Activated T-helper 2 cell treated with anti-CD3 and anti-CD28 coated beads, Interferon-gamma antibody, Interleukin-2, Interleukin-4, amounts not matched to agents 10 μg/mL and 5 μg/mL and 100 μg/mL, durations not matched to agents 14 hours and 24 hours and 36 hours (primary cell): ENCODE measurements around the gene PRSS23. TPM values are rescaled to one million over a fixed set of nuclear protein-coding genes. Genes with fewer than 3 reads are reported as not detected.
"Not testable (repeated sequence)": the region's sequence is repeated elsewhere in the genome, so short reads cannot be mapped to it uniquely, and the experiment has no call there.

Experiments used
- DNase-seq: peaks from one replicate; pipeline ENCODE4 v3.0.0; 2021; ENCODE audit warnings: low spot score
- H3K27ac Mint-ChIP-seq: one replicate; pipeline ENCODE4 v1.8.0; 2021; ENCODE audit warnings: mixed read lengths
- H3K27me3 Mint-ChIP-seq: one replicate; pipeline ENCODE4 v1.8.0; 2021; ENCODE audit warnings: low read depth, mixed read lengths
- H3K36me3 Mint-ChIP-seq: one replicate; pipeline ENCODE4 v1.8.0; 2021; ENCODE audit warnings: low read depth, mixed read lengths
- H3K4me1 Mint-ChIP-seq: one replicate; pipeline ENCODE4 v1.8.0; 2021; ENCODE audit warnings: low read depth, mixed read lengths
- H3K4me3 Mint-ChIP-seq: one replicate; pipeline ENCODE4 v1.8.0; 2021; ENCODE audit warnings: low read depth, mild to moderate bottlenecking, moderate library complexity, mixed read lengths
- H3K9me3 Mint-ChIP-seq: one replicate; pipeline ENCODE4 v1.8.0; 2021; ENCODE audit warnings: mixed read lengths
- intact Hi-C: fragments of 100-400 bp; cut with micrococcal nuclease; formaldehyde crosslinking; loops from one replicate; pipeline ENCODE4 v1.15.1; 2023
- total RNA-seq: library from RNA; stranded (reverse); gene quantifications from 2 replicates; pipeline ENCODE4 v1.2.3, GENCODE V29; 2022

The PRSS23 gene, protein sequence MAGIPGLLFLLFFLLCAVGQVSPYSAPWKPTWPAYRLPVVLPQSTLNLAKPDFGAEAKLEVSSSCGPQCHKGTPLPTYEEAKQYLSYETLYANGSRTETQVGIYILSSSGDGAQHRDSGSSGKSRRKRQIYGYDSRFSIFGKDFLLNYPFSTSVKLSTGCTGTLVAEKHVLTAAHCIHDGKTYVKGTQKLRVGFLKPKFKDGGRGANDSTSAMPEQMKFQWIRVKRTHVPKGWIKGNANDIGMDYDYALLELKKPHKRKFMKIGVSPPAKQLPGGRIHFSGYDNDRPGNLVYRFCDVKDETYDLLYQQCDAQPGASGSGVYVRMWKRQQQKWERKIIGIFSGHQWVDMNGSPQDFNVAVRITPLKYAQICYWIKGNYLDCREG
- total RNA-seq = 4.5 and 5.4 TPM in 2 replicates

DNA sequence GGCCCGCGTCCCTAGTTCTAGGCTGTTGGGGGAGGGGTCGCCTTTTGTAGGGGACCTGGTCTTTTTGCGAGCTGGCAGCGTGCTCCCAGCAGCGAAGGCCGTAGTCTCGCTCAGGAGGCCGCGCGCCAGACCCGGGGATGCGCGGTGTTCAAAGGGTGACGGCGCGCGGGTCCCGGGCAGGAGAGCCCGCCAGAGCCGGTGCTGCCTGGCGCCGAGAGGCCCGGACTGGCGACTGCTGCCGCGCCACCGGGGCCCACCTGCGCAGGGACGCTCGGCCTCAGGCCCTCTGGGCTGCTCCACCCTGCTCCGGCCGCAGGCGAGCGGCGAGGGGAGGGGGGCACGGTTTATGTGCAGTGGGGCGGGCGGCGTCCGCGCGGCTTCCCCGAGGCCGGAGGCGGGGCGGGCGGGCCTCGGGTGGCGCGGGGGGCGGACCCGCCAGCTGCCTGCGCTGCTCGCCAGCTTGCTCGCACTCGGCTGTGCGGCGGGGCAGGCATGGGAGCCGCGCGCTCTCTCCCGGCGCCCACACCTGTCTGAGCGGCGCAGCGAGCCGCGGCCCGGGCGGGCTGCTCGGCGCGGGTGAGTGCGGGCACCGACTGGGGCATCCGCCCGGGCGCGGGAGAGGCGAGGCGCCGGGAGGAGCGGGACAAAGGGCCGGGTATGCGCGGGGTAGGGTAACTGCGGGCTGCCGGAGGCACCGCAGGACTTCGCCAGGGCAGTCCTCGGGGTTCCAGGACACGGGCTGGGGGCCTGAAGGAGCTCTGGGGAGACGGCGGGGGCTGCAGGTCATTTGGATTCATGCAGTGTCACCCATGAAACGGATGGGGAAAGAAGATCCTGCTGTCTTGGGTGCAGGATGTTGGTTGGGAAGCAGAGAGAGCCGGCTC, at the start of gene PRSS23:
Gene PRSS23, plus strand, starts transcription at position 467 of the 884 bp plus-strand sequence. CDS start 7,102 bp downstream, outside the sequence.
- intact Hi-C loops = loop anchor here (10.0 kb wide), 3 partner anchors 234 to 1176 kb away; partner anchors contain the start of genes DLG2, PICALM, TMEM126B and TMEM135
- no peak within 1 kb of the TSS for H3K27ac Mint-ChIP-seq
- H3K36me3 Mint-ChIP-seq = no peaks in the 10 kb centered on the region
- H3K4me3 Mint-ChIP-seq = peak within 1 kb of the TSS; percentile 75
- no peaks in the 10 kb centered on the region for H3K9me3 Mint-ChIP-seq
- peaks cover 55% of the 10 kb centered on the region for H3K27me3 Mint-ChIP-seq
- H3K4me1 Mint-ChIP-seq = peaks cover 42% of the 10 kb centered on the region
- DNase-seq = no peak

DNA sequence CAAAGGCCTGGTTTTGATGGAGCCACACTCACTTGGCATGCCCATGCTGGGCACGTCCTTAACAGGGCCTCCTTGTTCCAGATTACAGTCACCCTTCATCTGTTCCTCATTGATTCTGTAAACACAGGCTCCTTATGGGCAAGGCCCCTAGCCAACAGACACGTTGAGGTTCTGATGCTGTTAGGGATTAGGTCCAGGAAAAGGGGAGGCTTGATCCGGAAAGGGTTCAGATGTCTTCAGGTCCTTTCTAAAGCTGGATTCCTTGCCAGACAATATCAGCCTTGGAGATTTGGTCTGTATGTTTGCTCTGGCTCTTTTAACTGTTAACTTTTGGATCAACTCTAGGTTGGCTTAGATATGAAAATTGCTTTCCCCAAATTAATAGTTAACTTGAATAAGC, 46.9 kb upstream of the PRSS23 start:
- H3K27me3 Mint-ChIP-seq = peaks cover 6% of the 10 kb centered on the region
- intact Hi-C loops = no loop called here
- H3K4me3 Mint-ChIP-seq = no peak overlapping the region
- no peaks in the 10 kb centered on the region for H3K9me3 Mint-ChIP-seq
- no peaks in the 10 kb centered on the region for H3K4me1 Mint-ChIP-seq
- DNase-seq = no peak
- H3K36me3 Mint-ChIP-seq = no peaks in the 10 kb centered on the region
- no peak overlapping the region for H3K27ac Mint-ChIP-seq

DNA sequence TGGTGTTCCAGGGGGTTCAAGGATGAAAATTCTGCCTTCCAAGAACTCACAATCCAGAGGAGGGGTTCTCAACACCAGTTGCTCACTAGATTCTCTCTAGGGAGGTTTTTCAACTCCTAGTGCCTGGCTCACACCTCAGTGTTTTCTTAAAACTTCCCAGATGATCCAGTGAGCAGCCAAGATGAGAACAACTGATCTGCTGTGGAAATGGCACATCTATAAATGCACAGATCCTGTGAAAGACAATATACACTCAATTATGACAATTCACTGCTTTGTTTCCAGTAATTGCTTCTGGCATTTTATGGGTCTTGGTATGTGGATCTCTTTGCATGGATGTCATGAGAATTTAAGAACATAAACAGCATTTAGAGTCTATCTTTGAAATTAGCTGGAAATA, 45.2 kb upstream of the PRSS23 start:
- Mint-ChIP-seq H3K36me3 (no peaks in the 10 kb centered on the region), H3K27me3 (peaks cover 5% of the 10 kb centered on the region)

DNA sequence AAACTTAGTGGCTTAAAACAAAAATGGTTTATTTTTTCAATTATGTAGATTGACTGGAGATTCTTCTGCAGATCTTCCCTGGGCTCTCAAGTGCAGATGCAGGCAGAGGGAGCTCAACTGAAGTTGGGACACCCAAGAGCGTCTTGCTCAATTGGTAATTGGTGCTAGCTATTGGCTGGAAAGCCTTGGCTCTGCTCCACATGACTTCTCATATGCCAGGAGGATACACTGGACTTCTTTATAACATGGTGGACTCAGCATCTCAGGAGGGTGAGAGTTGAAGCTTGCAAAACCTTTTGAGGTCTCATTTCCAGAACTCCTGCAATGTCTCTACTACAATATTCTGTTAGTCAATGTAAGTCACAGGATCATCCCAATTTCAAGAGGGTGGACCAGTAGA, 42.2 kb upstream of the PRSS23 start:
- Mint-ChIP-seq H3K9me3 (no peaks in the 10 kb centered on the region), H3K4me3 (no peak overlapping the region)
- intact Hi-C loops = no loop called here

More for the DNA sequence above, 45.2 kb upstream of the PRSS23 start:
- intact Hi-C loops = no loop called here
- DNase-seq = no peak
- H3K27ac Mint-ChIP-seq = no peak overlapping the region
- no peaks in the 10 kb centered on the region for H3K9me3 Mint-ChIP-seq
- no peak overlapping the region for H3K4me3 Mint-ChIP-seq
- H3K4me1 Mint-ChIP-seq = no peaks in the 10 kb centered on the region

DNA sequence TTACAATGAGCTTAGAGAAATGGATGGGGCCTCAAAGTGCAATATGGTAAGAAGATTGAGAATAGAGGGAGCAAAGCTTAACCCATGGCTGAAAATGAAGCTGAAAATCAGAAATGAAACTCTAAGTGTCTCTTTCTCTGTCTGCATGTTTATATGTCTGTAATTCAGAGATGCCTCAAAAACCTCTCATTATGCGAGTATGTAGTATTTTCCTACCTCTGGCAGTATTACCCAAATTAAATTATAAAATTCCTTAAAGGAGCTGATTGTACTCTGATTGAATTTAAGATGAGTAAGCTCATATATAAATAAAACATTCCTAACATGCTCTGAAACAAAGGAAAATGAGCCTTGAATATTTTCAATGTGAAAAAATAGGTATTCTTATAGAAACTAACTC, 39.8 kb upstream of the PRSS23 start:
- Mint-ChIP-seq H3K27me3 (peaks cover 5% of the 10 kb centered on the region), H3K27ac (no peak overlapping the region), H3K4me1 (peaks cover 3% of the 10 kb centered on the region), H3K36me3 (no peaks in the 10 kb centered on the region), H3K4me3 (no peak overlapping the region), H3K9me3 (no peaks in the 10 kb centered on the region)
- intact Hi-C loops = no loop called here
- DNase-seq = no peak

More for the DNA sequence above, 42.2 kb upstream of the PRSS23 start:
- Mint-ChIP-seq H3K27ac (no peak overlapping the region), H3K27me3 (no peaks in the 10 kb centered on the region), H3K36me3 (no peaks in the 10 kb centered on the region), H3K4me1 (peaks cover 3% of the 10 kb centered on the region)
- no peak for DNase-seq

DNA sequence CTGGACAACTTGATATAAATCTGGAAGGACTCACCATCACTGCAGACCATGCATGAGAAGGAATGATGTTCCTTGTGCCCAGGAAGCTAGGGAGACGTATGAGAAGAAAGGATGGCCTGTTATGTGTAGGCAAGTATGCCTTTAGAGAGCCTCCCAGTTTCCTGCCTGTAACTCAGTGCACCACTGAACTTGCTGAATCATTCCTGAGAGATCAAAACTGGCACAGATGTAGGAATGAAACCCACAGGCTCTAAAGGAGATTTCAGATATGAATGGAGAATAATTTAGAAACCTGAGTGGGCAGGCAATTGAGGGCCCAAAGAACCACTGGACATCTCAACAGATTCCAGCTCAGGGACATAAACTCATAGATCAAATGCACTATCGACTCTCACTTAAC, 38.4 kb upstream of the PRSS23 start:
- no peak for DNase-seq
- intact Hi-C loops = no loop called here
- no peak overlapping the region for H3K4me3 Mint-ChIP-seq
- no peaks in the 10 kb centered on the region for H3K36me3 Mint-ChIP-seq
- no peaks in the 10 kb centered on the region for H3K9me3 Mint-ChIP-seq
- H3K4me1 Mint-ChIP-seq = peaks cover 3% of the 10 kb centered on the region
- peaks cover 12% of the 10 kb centered on the region for H3K27me3 Mint-ChIP-seq
- H3K27ac Mint-ChIP-seq = no peak overlapping the region

DNA sequence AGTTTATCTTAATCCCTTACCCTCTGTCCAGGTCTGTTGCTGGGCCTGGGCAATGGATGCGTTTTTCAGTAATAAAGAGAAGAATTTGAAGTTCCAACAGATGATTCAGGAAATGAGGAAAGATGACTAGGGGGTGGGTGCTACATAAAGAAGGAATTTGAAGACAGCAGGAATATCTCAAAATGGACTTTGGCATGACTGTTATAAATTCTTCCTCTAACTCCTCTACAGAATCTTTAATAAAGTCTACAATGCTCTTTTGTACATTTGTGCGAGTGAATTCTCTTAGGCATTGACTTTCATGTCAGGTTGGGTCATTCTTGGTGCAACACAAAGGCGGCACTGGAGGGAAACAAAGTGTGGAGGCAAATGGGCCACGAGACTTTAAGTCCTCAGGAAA, 35.1 kb upstream of the PRSS23 start:
- no peak overlapping the region for H3K4me3 Mint-ChIP-seq
- peaks cover 14% of the 10 kb centered on the region for H3K27me3 Mint-ChIP-seq
- intact Hi-C loops = no loop called here
- H3K27ac Mint-ChIP-seq = no peak overlapping the region
- H3K36me3 Mint-ChIP-seq = no peaks in the 10 kb centered on the region
- no peaks in the 10 kb centered on the region for H3K9me3 Mint-ChIP-seq
- peaks cover 3% of the 10 kb centered on the region for H3K4me1 Mint-ChIP-seq
- no peak for DNase-seq

DNA sequence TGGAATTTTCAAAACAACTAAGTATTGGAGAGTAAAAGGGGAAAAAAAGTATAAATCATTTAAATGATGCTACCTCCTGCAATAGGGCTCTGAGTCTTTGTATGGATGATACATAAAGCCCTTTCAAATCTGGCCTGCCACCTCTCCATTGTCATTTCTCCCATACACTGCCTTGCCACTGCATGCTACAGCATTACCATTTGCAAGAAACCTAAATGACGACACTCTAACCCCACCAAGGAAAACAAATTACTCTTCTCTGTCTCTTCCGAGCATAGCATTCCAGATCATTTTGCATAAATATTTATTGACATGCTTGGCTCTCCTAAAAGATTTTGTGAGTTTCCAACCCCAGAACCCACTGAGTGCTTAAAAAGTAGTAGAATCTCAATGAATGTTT, 34.5 kb upstream of the PRSS23 start:
- H3K27me3 Mint-ChIP-seq = peaks cover 14% of the 10 kb centered on the region
- no peak overlapping the region for H3K4me3 Mint-ChIP-seq
- peaks cover 3% of the 10 kb centered on the region for H3K4me1 Mint-ChIP-seq
- DNase-seq = no peak
- intact Hi-C loops = no loop called here
- no peaks in the 10 kb centered on the region for H3K9me3 Mint-ChIP-seq
- H3K36me3 Mint-ChIP-seq = no peaks in the 10 kb centered on the region
- H3K27ac Mint-ChIP-seq = no peak overlapping the region

DNA sequence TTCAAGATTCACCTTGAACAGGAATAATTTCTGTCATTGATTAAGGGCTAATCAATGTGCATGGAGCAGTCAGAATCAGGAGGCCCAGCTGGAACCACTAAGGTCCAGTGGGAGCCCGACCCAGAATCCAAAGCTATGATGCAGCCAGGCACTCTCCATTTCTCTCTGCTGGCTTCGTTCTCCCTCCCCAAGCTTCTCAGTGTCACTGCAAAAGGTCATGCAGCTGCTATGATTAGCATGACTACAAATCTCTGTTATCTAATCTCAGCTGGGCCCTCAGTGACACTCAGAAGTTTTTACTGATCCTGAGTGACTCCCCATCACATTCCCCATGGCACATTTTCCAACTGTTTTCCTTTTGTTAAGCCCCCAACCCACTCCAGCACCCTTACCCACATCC, 31.1 kb upstream of the PRSS23 start:
- Mint-ChIP-seq H3K4me3 (no peak overlapping the region), H3K36me3 (no peaks in the 10 kb centered on the region), H3K9me3 (no peaks in the 10 kb centered on the region), H3K27ac (no peak overlapping the region), H3K4me1 (no peaks in the 10 kb centered on the region), H3K27me3 (peaks cover 14% of the 10 kb centered on the region)
- intact Hi-C loops = no loop called here
- DNase-seq = no peak

DNA sequence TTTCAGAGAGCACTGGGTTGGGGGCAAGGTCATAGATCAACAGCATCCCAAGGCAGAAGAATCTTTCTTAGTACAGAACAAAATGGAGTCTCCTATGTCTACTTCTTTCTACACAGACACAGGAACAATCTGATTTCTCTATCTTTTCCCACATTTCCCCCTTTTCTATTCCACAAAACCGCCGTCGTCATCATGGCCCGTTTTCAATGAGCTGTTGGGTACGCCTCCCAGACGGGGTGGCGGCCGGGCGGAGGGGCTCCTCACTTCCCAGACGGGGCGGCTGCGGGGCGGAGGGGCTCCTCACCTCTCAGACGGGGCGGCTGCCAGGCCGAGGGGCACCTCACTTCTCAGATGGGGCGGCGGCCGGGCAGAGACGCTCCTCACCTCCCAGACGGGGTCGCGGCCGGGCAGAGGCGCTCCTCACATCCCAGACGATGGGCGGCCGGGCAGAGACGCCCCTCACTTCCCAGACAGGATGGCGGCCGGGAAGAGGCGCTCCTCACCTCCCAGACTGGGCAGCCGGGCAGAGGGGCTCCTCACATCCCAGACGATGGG, 29.8 kb upstream of the PRSS23 start:
- intact Hi-C loops, DNase-seq: not testable (repeated sequence)
- peaks cover 16% of the 10 kb centered on the region for H3K27me3 Mint-ChIP-seq

DNA sequence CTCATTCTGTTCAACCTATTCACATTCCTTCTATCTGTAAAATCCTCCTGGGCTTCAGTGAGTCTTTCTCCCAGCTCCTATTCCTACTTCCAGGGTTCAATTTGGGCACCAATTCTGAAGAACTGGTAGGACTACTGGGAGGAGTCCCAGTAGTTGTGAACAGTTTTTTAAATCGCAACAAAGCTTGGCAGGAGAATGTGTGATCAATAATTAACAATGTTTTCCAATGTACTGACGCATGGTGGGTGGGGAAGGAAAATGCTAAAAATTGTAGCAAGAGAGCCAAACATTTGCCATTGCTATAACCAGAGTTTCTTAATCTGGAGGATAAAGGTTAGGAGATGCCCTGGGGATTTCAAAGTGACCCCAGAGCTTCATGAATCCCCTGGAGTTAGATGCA, 27.3 kb upstream of the PRSS23 start:
- Mint-ChIP-seq H3K4me1 (no peaks in the 10 kb centered on the region), H3K4me3 (no peak overlapping the region), H3K9me3 (no peaks in the 10 kb centered on the region), H3K36me3 (no peaks in the 10 kb centered on the region), H3K27me3 (peaks cover 21% of the 10 kb centered on the region), H3K27ac (no peak overlapping the region)
- intact Hi-C loops = no loop called here
- no peak for DNase-seq

More for the DNA sequence above, 29.8 kb upstream of the PRSS23 start:
- not testable (repeated sequence) for H3K4me1 Mint-ChIP-seq, H3K4me3 Mint-ChIP-seq, H3K27ac Mint-ChIP-seq, H3K36me3 Mint-ChIP-seq, H3K9me3 Mint-ChIP-seq

DNA sequence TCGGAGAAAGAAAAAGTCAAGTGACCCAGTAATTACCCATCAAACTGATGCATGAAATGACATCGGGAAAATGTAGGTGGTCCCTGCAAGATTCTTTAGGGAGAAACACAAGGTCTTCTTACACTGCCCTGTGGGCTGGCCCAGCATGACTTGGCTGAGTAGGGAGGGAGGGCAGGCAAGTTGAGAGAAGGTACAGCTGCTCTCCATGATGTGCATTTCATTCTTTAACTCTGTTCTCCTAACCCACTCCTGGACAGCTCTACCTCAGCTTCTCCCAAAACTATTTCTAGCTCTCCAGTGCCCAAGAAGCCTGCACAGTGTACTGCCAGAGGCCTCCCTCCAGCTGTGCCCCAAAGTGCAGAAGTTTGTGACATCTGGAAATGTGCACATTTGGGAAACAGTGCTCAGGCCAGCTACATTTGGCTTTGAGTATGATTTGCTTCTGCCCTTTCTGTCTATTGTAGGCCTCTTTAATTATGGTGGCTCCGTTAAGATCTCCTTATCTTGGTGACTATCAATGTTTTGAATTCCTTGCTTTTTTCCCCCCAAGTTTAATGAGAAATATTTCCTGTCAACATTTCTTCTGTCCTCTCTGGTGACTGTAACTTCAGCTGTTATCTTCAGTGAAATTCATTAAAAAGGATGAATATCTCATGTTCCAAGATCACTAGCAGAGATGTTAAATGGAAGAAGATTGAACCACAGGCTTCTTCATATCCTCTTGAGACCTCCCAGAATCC, 26.7 kb upstream of the PRSS23 start:
- H3K36me3 Mint-ChIP-seq = no peaks in the 10 kb centered on the region
- no peaks in the 10 kb centered on the region for H3K9me3 Mint-ChIP-seq
- H3K27ac Mint-ChIP-seq = no peak overlapping the region
- H3K4me1 Mint-ChIP-seq = no peaks in the 10 kb centered on the region
- intact Hi-C loops = no loop called here
- peaks cover 22% of the 10 kb centered on the region for H3K27me3 Mint-ChIP-seq
- no peak overlapping the region for H3K4me3 Mint-ChIP-seq
- DNase-seq = no peak
